Neural cell (in vitro differentiated cells): Measurements from ENCODE around the gene ENOX1. TPM values are rescaled to one million over a fixed set of nuclear protein-coding genes. Genes with fewer than 3 reads are reported as not detected.

ENCODE experiments used
- H2AFZ ChIP-seq: fragments of 200-600, 300-800 bp; sonication (generic), shearing (Covaris generic); 2 replicates; pipeline ENCODE4 v1.6.0; 2014; ENCODE audit warnings: low read depth, mild to moderate bottlenecking, antibody characterized with exemption, low read length, moderate library complexity
- H3F3A ChIP-seq: fragments of 200-600 bp; shearing (Covaris generic); 2 replicates; pipeline ENCODE4 v1.6.1; 2016; ENCODE audit warnings: mild to moderate bottlenecking, moderate library complexity, mixed read lengths, antibody characterized with exemption, low read length; ENCODE audit not compliant: insufficient read depth, poor library complexity, severe bottlenecking
- H3K27ac ChIP-seq: fragments of 200-600, 300-800 bp; sonication (generic), shearing (Covaris generic); 2 replicates; pipeline ENCODE4 v1.5.1; 2014; ENCODE audit warnings: mild to moderate bottlenecking, low read length, moderate library complexity
- H3K27me3 ChIP-seq: fragments of 300-800, 200-600 bp; sonication (generic), shearing (Covaris generic); 2 replicates; pipeline ENCODE4 v1.6.0; 2014; ENCODE audit warnings: mild to moderate bottlenecking, low read depth, low read length, moderate library complexity; ENCODE audit not compliant: insufficient read depth
- H3K36me3 ChIP-seq: fragments of 300-800, 200-600 bp; sonication (generic), shearing (Covaris generic); 2 replicates; pipeline ENCODE4 v1.5.1; 2014; ENCODE audit warnings: mild to moderate bottlenecking, antibody characterized with exemption, low read length, moderate library complexity; ENCODE audit not compliant: insufficient read depth
- H3K4me2 ChIP-seq: fragments of 300-800, 200-600 bp; sonication (generic), shearing (Covaris generic); 2 replicates; pipeline ENCODE4 v1.6.0; 2014; ENCODE audit warnings: mild to moderate bottlenecking, low read length
- H3K4me3 ChIP-seq: fragments of 300-800, 200-600 bp; sonication (generic), shearing (Covaris generic); 2 replicates; pipeline ENCODE4 v1.5.1; 2014; ENCODE audit warnings: mild to moderate bottlenecking, low read length, moderate library complexity
- H3K79me2 ChIP-seq: fragments of 200-600 bp; shearing (Covaris generic); replicated peaks from 2 replicates; pipeline ENCODE4 v1.6.0; 2014; ENCODE audit warnings: mild to moderate bottlenecking, low read length, moderate library complexity; ENCODE audit not compliant: insufficient read depth
- H3K9ac ChIP-seq: fragments of 300-800, 200-600 bp; sonication (generic), shearing (Covaris generic); 2 replicates; pipeline ENCODE4 v1.6.1; 2016; ENCODE audit warnings: mild to moderate bottlenecking, low read length, mixed read lengths
- H3K9me2 ChIP-seq: fragments of 200-600 bp; shearing (Covaris generic); 2 replicates; pipeline ENCODE4 v1.6.1; 2016; ENCODE audit warnings: mild to moderate bottlenecking, low read length, mixed read lengths; ENCODE audit not compliant: insufficient read depth
- H3K9me3 ChIP-seq: fragments of 200-600, 300-800 bp; sonication (generic), shearing (Covaris generic); 2 replicates; pipeline ENCODE4 v1.6.1; 2016; ENCODE audit warnings: mild to moderate bottlenecking, mixed run types, low read length, moderate library complexity, mixed read lengths
- H4K20me1 ChIP-seq: fragments of 200-600 bp; shearing (Covaris generic); 2 replicates; pipeline ENCODE4 v1.6.1; 2016; ENCODE audit warnings: mild to moderate bottlenecking, mixed run types; ENCODE audit not compliant: insufficient read depth
- CTCF ChIP-seq: fragments of 450-650 bp; IDR thresholded peaks from 2 replicates; pipeline ENCODE4 v1.5.1; 2014; ENCODE audit warnings: antibody characterized with exemption, mild to moderate bottlenecking, moderate library complexity; ENCODE audit not compliant: poor library complexity, severe bottlenecking
- EP300 ChIP-seq: fragments of 450-650 bp; conservative IDR thresholded peaks from 2 replicates; pipeline ENCODE4 v1.6.1; 2014; ENCODE audit warnings: antibody characterized with exemption, mild to moderate bottlenecking, moderate library complexity; ENCODE audit not compliant: poor library complexity, severe bottlenecking
- EZH2 ChIP-seq: fragments of 200-600, 300-800 bp; shearing (Covaris generic), sonication (generic); IDR thresholded peaks from 2 replicates; pipeline ENCODE4 v1.6.1; 2014; ENCODE audit warnings: antibody characterized with exemption, low read length, borderline replicate concordance, mild to moderate bottlenecking; ENCODE audit not compliant: insufficient read depth, poor library complexity, severe bottlenecking
- MXI1 ChIP-seq: fragments of 450-650 bp; conservative IDR thresholded peaks from 2 replicates; pipeline ENCODE4 v1.6.1; 2014; ENCODE audit warnings: antibody characterized with exemption, mild to moderate bottlenecking; ENCODE audit not compliant: poor library complexity, severe bottlenecking
- POLR2AphosphoS5 ChIP-seq: IDR thresholded peaks from 2 replicates; pipeline ENCODE4 v1.6.1; 2012
- RAD21 ChIP-seq: fragments of 450-650 bp; conservative IDR thresholded peaks from 2 replicates; pipeline ENCODE4 v1.6.1; 2014; ENCODE audit warnings: antibody characterized with exemption, mild to moderate bottlenecking, moderate library complexity
- REST ChIP-seq: IDR thresholded peaks from 2 replicates; pipeline ENCODE4 v1.6.1; 2012; ENCODE audit warnings: borderline replicate concordance
- SMC3 ChIP-seq: fragments of 450-650 bp; conservative IDR thresholded peaks from 2 replicates; pipeline ENCODE4 v1.6.1; 2014; ENCODE audit warnings: antibody characterized with exemption, mild to moderate bottlenecking, moderate library complexity; ENCODE audit not compliant: poor library complexity
- TAF1 ChIP-seq: IDR thresholded peaks from 2 replicates; pipeline ENCODE4 v1.6.1; 2012; ENCODE audit warnings: low read depth
- polyA plus RNA-seq: library from polyadenylated mRNA; depleted of rRNA; stranded (reverse); fragments of >200 nt; gene quantifications from 2 replicates; pipeline ENCODE4 v1.2.3, GENCODE V29; 2014

The ENOX1 gene
- polyA plus RNA-seq, 1 donor from 2014 or later: 42.6 TPM

- H3K4me2 ChIP-seq: no peak overlapping the region
- no peak overlapping the region for H2AFZ ChIP-seq
- no peaks in the 10 kb centered on the region for H3K27me3 ChIP-seq
- H3K9ac ChIP-seq: no peak overlapping the region
- no peaks in the 10 kb centered on the region for H3K9me3 ChIP-seq
- H3K4me3 ChIP-seq: no peak overlapping the region
- TF ChIP-seq POLR2AphosphoS5: no peak
- TF ChIP-seq CTCF: no peak
- TF ChIP-seq RAD21: no peak
- no peak for TF ChIP-seq REST
- no peak for TF ChIP-seq EZH2
- no peak for TF ChIP-seq TAF1
- TF ChIP-seq MXI1: no peak
- no peak overlapping the region for H3K27ac ChIP-seq
- H3K9me2 ChIP-seq: no peaks in the 10 kb centered on the region
- H3F3A ChIP-seq: no peaks in the 10 kb centered on the region
- H3K79me2 ChIP-seq: no peaks in the 10 kb centered on the region
- H3K36me3 ChIP-seq: no peaks in the 10 kb centered on the region
- no peaks in the 10 kb centered on the region for H4K20me1 ChIP-seq
These were observed 509.6 kb downstream of the ENOX1 start for GRCh38 chr13:43277142-43277541.

- H3K27me3 ChIP-seq: no peaks in the 10 kb centered on the region
- H3K4me2 ChIP-seq: no peak overlapping the region
- H3K9me2 ChIP-seq: no peaks in the 10 kb centered on the region
- H3K9ac ChIP-seq: no peak overlapping the region
- H3F3A ChIP-seq: no peaks in the 10 kb centered on the region
- H4K20me1 ChIP-seq: no peaks in the 10 kb centered on the region
- no peaks in the 10 kb centered on the region for H3K79me2 ChIP-seq
- H3K9me3 ChIP-seq: no peaks in the 10 kb centered on the region
- H3K27ac ChIP-seq: peak overlapping the region; percentile 2
- no peaks in the 10 kb centered on the region for H3K36me3 ChIP-seq
- no peak for TF ChIP-seq POLR2AphosphoS5
- TF ChIP-seq EZH2: no peak
- TF ChIP-seq CTCF: no peak
- TF ChIP-seq SMC3: no peak
- TF ChIP-seq EP300: no peak
- no peak for TF ChIP-seq MXI1
- TF ChIP-seq TAF1: no peak
- no peak for TF ChIP-seq REST
- no peak for TF ChIP-seq RAD21
- no peak overlapping the region for H2AFZ ChIP-seq
- no peak overlapping the region for H3K4me3 ChIP-seq
These were observed 511.9 kb downstream of the ENOX1 start for GRCh38 chr13:43274881-43275280.
